Liver (tissue), 9 donors: ENCODE results near the gene MBD3L3. TPM values are rescaled to one million over a fixed set of nuclear protein-coding genes. Genes with fewer than 3 reads are reported as not detected.

Experiments
- DNase-seq: peaks from one replicate; pipeline ENCODE4 v3.0.0-alpha.2; 2017; ENCODE audit warnings: low spot score
- H3K27ac ChIP-seq, 2 donors: one replicate each; pipeline ENCODE4 v1.7.0; 2013; ENCODE audit warnings: inconsistent platforms in 2 of 2, low read length in 2 of 2, control low read depth in 1 of 2, low read depth in 1 of 2, mild to moderate bottlenecking in 1 of 2
- H3K27me3 ChIP-seq, 4 donors: one replicate each; pipeline versions ENCODE4 v1.6.1 to v1.7.0; 2013; ENCODE audit warnings: low read length in 3 of 4, inconsistent platforms in 1 of 4, mild to moderate bottlenecking in 1 of 4, moderate library complexity in 1 of 4; ENCODE audit not compliant: control insufficient read depth in 4 of 4, insufficient read depth in 4 of 4
- H3K36me3 ChIP-seq, 4 donors: one replicate each; pipeline versions ENCODE4 v1.6.1 to v1.7.0; 2013; ENCODE audit warnings: low read length in 3 of 4, mild to moderate bottlenecking in 3 of 4, low read depth in 1 of 4, moderate library complexity in 1 of 4; ENCODE audit not compliant: control insufficient read depth in 4 of 4, insufficient read depth in 3 of 4
- H3K4me1 ChIP-seq, 4 donors: one replicate each; pipeline versions ENCODE4 v1.6.1 to v1.7.0; 2013; ENCODE audit warnings: low read length in 3 of 4, mild to moderate bottlenecking in 3 of 4, moderate library complexity in 1 of 4; ENCODE audit not compliant: control insufficient read depth in 4 of 4, insufficient read depth in 4 of 4
- H3K4me3 ChIP-seq, 3 donors: one replicate each; pipeline versions ENCODE4 v1.6.1 to v1.7.0; 2013; ENCODE audit warnings: low read length in 3 of 3, control low read depth in 1 of 3, low read depth in 1 of 3, mild to moderate bottlenecking in 1 of 3
- H3K9ac ChIP-seq, 2 donors: one replicate each; pipeline ENCODE4 v1.7.0; 2013; ENCODE audit warnings: low read length in 2 of 2, mild to moderate bottlenecking in 2 of 2, moderate library complexity in 2 of 2, control low read depth in 1 of 2, low read depth in 1 of 2
- H3K9me3 ChIP-seq, 4 donors: one replicate each; pipeline versions ENCODE4 v1.6.1 to v1.7.0; 2013; ENCODE audit warnings: low read length in 3 of 4; ENCODE audit not compliant: control insufficient read depth in 4 of 4
- ATF3 ChIP-seq: IDR thresholded peaks from 2 replicates; pipeline ENCODE4 v1.6.1; 2016; ENCODE audit warnings: antibody characterized with exemption
- CTCF ChIP-seq: fragments of 150-350 bp; IDR thresholded peaks from 2 replicates; pipeline ENCODE4 v1.5.1; 2017; ENCODE audit warnings: improper control_type of control experiment, low read depth, low read length; ENCODE audit not compliant: missing input control
- EGR1 ChIP-seq, 2 donors: IDR thresholded peaks; 2 replicates each; pipeline ENCODE4 v1.6.1; 2016 to 2018; ENCODE audit warnings: antibody characterized with exemption in 2 of 2, low read depth in 2 of 2
- FOXA1 ChIP-seq: IDR thresholded peaks from 2 replicates; pipeline ENCODE4 v1.6.1; 2016; ENCODE audit warnings: antibody characterized with exemption
- FOXA2 ChIP-seq: IDR thresholded peaks from 2 replicates; pipeline ENCODE4 v1.6.1; 2016; ENCODE audit warnings: antibody characterized with exemption
- GABPA ChIP-seq, 2 donors: IDR thresholded peaks in 1 of 2; conservative IDR thresholded peaks in 1 of 2; 2 replicates each; pipeline ENCODE4 v1.6.1; 2016; ENCODE audit warnings: antibody characterized with exemption in 2 of 2, mild to moderate bottlenecking in 1 of 2, moderate library complexity in 1 of 2
- HNF4A ChIP-seq, 2 donors: conservative IDR thresholded peaks; 2 replicates each; pipeline ENCODE4 v1.6.1; 2016; ENCODE audit warnings: antibody characterized with exemption in 2 of 2, mild to moderate bottlenecking in 2 of 2
- HNF4G ChIP-seq: IDR thresholded peaks from 2 replicates; pipeline ENCODE4 v1.6.1; 2016; ENCODE audit warnings: antibody characterized with exemption
- JUND ChIP-seq, 2 donors: IDR thresholded peaks; 2 replicates each; pipeline ENCODE4 v1.6.1; 2016; ENCODE audit warnings: antibody characterized with exemption in 2 of 2
- NR2F2 ChIP-seq: IDR thresholded peaks from 2 replicates; pipeline ENCODE4 v1.6.1; 2016; ENCODE audit warnings: antibody characterized with exemption
- RAD21 ChIP-seq, 2 donors: IDR thresholded peaks; 2 replicates each; pipeline ENCODE4 v1.6.1; 2016; ENCODE audit warnings: antibody characterized with exemption in 2 of 2, mild to moderate bottlenecking in 2 of 2
- REST ChIP-seq: IDR thresholded peaks from 2 replicates; pipeline ENCODE4 v1.6.1; 2016; ENCODE audit warnings: antibody characterized with exemption, mild to moderate bottlenecking
- RXRA ChIP-seq, 2 donors: IDR thresholded peaks; 2 replicates each; pipeline ENCODE4 v1.6.1; 2017 to 2018; ENCODE audit warnings: antibody characterized with exemption in 2 of 2, mild to moderate bottlenecking in 1 of 2
- SP1 ChIP-seq: IDR thresholded peaks from 2 replicates; pipeline ENCODE4 v1.6.1; 2018; ENCODE audit warnings: antibody characterized with exemption, mild to moderate bottlenecking
- TAF1 ChIP-seq: conservative IDR thresholded peaks from 2 replicates; pipeline ENCODE4 v1.6.1; 2016; ENCODE audit warnings: antibody characterized with exemption, mild to moderate bottlenecking
- YY1 ChIP-seq: IDR thresholded peaks from 2 replicates; pipeline ENCODE4 v1.6.1; 2016; ENCODE audit warnings: antibody characterized with exemption, mild to moderate bottlenecking
- ZBTB33 ChIP-seq: IDR thresholded peaks from 2 replicates; pipeline ENCODE4 v1.6.1; 2016; ENCODE audit warnings: antibody characterized with exemption
- WGBS: extraction: QIAGEN DNeasy Blood & Tissue Kit; methylation state at CpG from one replicate; pipeline ENCODE4 v1.1.7; 2013; 5-methylcytosine and 5-hydroxymethylcytosine counted together
- polyA plus RNA-seq, 2 donors: library from polyadenylated mRNA; stranded (reverse) in 1 of 2; unstranded in 1 of 2; fragments of 200-250 nt in 1 of 2; fragments of >200 nt in 1 of 2; fragmentation: Nextera tagmentation in 1 of 2; extraction: Ambion mirVana in 1 of 2; gene quantifications; one replicate each; pipeline versions ENCODE4 v1.2.1 to v1.2.3, GENCODE V29; 2013 to 2015
- total RNA-seq, 2 donors: library from RNA; depleted of rRNA; stranded (reverse); fragments of >200 nt; gene quantifications; one replicate each; pipeline ENCODE4 v1.2.3, GENCODE V29; 2014
- TF ChIP-seq, protein P1 (sequence below): IDR thresholded peaks from 2 replicates; pipeline ENCODE4 v1.6.1; 2016; ENCODE audit warnings: antibody characterized with exemption
- donor health status: healthy.
- donor health status: healthy.
- donor health status: healthy.
- donor health status: healthy.
- donor health status: healthy.

MBD3L3 gene
- total and polyA plus RNA-seq, 4 donors: not detected

- Histone ChIP-seq H3K27ac (no peak overlapping the region), H3K4me3 (peak overlapping the region in 2 of 3 donors; percentile 18 to 20), H3K4me1 (no peaks in the 10 kb centered on the region), H3K9me3 (peaks cover 35 to 75% (median 44%) of the 10 kb centered on the region in 4 donors), H3K27me3 (no peaks in the 10 kb centered on the region), H3K9ac (no peak overlapping the region), H3K36me3 (peaks cover 4 to 15% (median 12%) of the 10 kb centered on the region in 4 donors)
- DNase-seq: no peak
- TF ChIP-seq TAF1: no peak
- no peak for TF ChIP-seq FOXA1
- TF ChIP-seq, protein P1, sequence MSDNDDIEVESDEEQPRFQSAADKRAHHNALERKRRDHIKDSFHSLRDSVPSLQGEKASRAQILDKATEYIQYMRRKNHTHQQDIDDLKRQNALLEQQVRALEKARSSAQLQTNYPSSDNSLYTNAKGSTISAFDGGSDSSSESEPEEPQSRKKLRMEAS: no peak
- no peak for TF ChIP-seq REST
- no peak for TF ChIP-seq JUND (IDR thresholded peaks at IDR 0.05)
- TF ChIP-seq FOXA2: no peak
- TF ChIP-seq ATF3: no peak
- no peak for TF ChIP-seq RXRA (IDR thresholded peaks at IDR 0.05)
- no peak for TF ChIP-seq SP1
- TF ChIP-seq EGR1 (IDR thresholded peaks at IDR 0.05; ENCODE audit: low read depth in 2 of 2): no peak
- TF ChIP-seq ZBTB33: no peak
- no peak for TF ChIP-seq YY1
- TF ChIP-seq HNF4G: no peak
- TF ChIP-seq HNF4A (conservative IDR thresholded peaks at IDR 0.05): no peak
- no peak for TF ChIP-seq GABPA (IDR thresholded peaks at IDR 0.05 in 1 of 2, conservative IDR thresholded peaks at IDR 0.05 in 1 of 2)
- TF ChIP-seq CTCF: no peak
- no peak for TF ChIP-seq RAD21 (IDR thresholded peaks at IDR 0.05)
- no peak for TF ChIP-seq NR2F2
- WGBS: 92% methylated on average over 6 of the region's 6 CpGs
Observed at GRCh38 chr19:7088999-7089398, 30.5 kb upstream of the MBD3L3 start.
